Mammary epithelial cell (primary cell): Measurements from ENCODE around the gene CD300LD.

Experiments used
- EZH2 ChIP-seq: IDR thresholded peaks from 2 replicates; pipeline ENCODE4 v1.6.1; 2012; ENCODE audit warnings: low read length, inconsistent platforms, borderline replicate concordance
- TF ChIP-seq, protein P1 (sequence below), 2 donors: IDR thresholded peaks in 1 of 2; conservative IDR thresholded peaks in 1 of 2; 2 replicates each; pipeline ENCODE4 v1.5.1; 2011 to 2012; ENCODE audit warnings: inconsistent platforms in 2 of 2, low read length in 2 of 2, mild to moderate bottlenecking in 2 of 2, control low read depth in 1 of 2, low read depth in 1 of 2; ENCODE audit not compliant: insufficient read depth in 1 of 2; ENCODE audit errors: extremely low read depth in 1 of 2

GRCh38 chr17:74544991-74545842 is 46.9 kb downstream of the CD300LD start:
- TF ChIP-seq, protein P1, sequence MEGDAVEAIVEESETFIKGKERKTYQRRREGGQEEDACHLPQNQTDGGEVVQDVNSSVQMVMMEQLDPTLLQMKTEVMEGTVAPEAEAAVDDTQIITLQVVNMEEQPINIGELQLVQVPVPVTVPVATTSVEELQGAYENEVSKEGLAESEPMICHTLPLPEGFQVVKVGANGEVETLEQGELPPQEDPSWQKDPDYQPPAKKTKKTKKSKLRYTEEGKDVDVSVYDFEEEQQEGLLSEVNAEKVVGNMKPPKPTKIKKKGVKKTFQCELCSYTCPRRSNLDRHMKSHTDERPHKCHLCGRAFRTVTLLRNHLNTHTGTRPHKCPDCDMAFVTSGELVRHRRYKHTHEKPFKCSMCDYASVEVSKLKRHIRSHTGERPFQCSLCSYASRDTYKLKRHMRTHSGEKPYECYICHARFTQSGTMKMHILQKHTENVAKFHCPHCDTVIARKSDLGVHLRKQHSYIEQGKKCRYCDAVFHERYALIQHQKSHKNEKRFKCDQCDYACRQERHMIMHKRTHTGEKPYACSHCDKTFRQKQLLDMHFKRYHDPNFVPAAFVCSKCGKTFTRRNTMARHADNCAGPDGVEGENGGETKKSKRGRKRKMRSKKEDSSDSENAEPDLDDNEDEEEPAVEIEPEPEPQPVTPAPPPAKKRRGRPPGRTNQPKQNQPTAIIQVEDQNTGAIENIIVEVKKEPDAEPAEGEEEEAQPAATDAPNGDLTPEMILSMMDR (conservative IDR thresholded peaks at IDR 0.05 in 1 of 2, IDR thresholded peaks at IDR 0.05 in 1 of 2; ENCODE audit: extremely low read depth in 1 of 2, insufficient read depth in 1 of 2, low read depth in 1 of 2, low read length in 2 of 2), result no peak
- no peak for TF ChIP-seq EZH2
